DND-41 (cell line): ENCODE data around the gene WDR41.

Source experiments
- ATAC-seq: fragments of 200-7000 bp; cut with Tn5 transposase; 3 replicates; pipeline ENCODE4 v1.9.1; 2021; ENCODE audit warnings: low read depth; ENCODE audit not compliant: insufficient read depth
- DNase-seq: peaks from one replicate; pipeline ENCODE4 v3.0.0-alpha.2; 2020
- H2AFZ ChIP-seq: 2 replicates; pipeline ENCODE4 v1.6.0; 2012; ENCODE audit warnings: low read depth, low read length
- H3K27ac ChIP-seq: 2 replicates; pipeline ENCODE4 v1.5.1; 2012; ENCODE audit warnings: low read length, inconsistent platforms
- H3K27me3 ChIP-seq: fragments of 200-600 bp; sonication (generic); 2 replicates; pipeline ENCODE4 v1.6.0; 2012; ENCODE audit warnings: low read length, mild to moderate bottlenecking, inconsistent platforms; ENCODE audit not compliant: insufficient read depth, poor library complexity
- H3K36me3 ChIP-seq: 2 replicates; pipeline ENCODE4 v1.5.1; 2012; ENCODE audit warnings: low read length, inconsistent platforms; ENCODE audit not compliant: insufficient read depth
- H3K4me1 ChIP-seq: 2 replicates; pipeline ENCODE4 v1.5.1; 2012; ENCODE audit warnings: mild to moderate bottlenecking, low read length; ENCODE audit not compliant: insufficient read depth
- H3K4me2 ChIP-seq: 2 replicates; pipeline ENCODE4 v1.6.0; 2012; ENCODE audit warnings: mild to moderate bottlenecking, moderate library complexity, low read length, inconsistent platforms; ENCODE audit not compliant: insufficient read depth
- H3K4me3 ChIP-seq, 2 experiments: fragments of 200-600 bp in 1 of 2; shearing (Covaris generic) in 1 of 2; 2 replicates each; pipeline ENCODE4 v1.5.1; 2012 to 2016; ENCODE audit warnings: inconsistent platforms in 2 of 2, low read length in 2 of 2, mild to moderate bottlenecking in 2 of 2, low read depth in 1 of 2, moderate library complexity in 1 of 2
- H3K79me2 ChIP-seq: 2 replicates; pipeline ENCODE4 v1.6.0; 2012; ENCODE audit warnings: low read length, inconsistent platforms; ENCODE audit not compliant: insufficient read depth
- H3K9ac ChIP-seq: 2 replicates; pipeline ENCODE4 v1.6.0; 2012; ENCODE audit warnings: low read depth, mild to moderate bottlenecking, inconsistent platforms, low read length, moderate library complexity
- H3K9me3 ChIP-seq: 2 replicates; pipeline ENCODE4 v1.5.1; 2012; ENCODE audit warnings: low read length, moderate library complexity, mild to moderate bottlenecking, inconsistent platforms; ENCODE audit not compliant: insufficient read depth, severe bottlenecking
- H4K20me1 ChIP-seq: 2 replicates; pipeline ENCODE4 v1.6.0; 2012; ENCODE audit warnings: low read length; ENCODE audit not compliant: insufficient read depth
- CTCF ChIP-seq: IDR thresholded peaks from 2 replicates; pipeline ENCODE4 v1.5.1; 2012; ENCODE audit warnings: borderline replicate concordance, low read length, moderate library complexity, mild to moderate bottlenecking; ENCODE audit not compliant: poor library complexity, severe bottlenecking; ENCODE audit errors: extremely low read depth
- EZH2 ChIP-seq: IDR thresholded peaks from 3 replicates; pipeline ENCODE4 v1.6.1; 2012; ENCODE audit warnings: borderline replicate concordance, low read depth, mild to moderate bottlenecking, moderate library complexity, low read length, inconsistent platforms; ENCODE audit not compliant: severe bottlenecking

WDR41 gene

GRCh38 chr5:77398458-77398857 is 93.7 kb downstream of the WDR41 start:
- no peak for ATAC-seq
- no peaks in the 10 kb centered on the region for H3K79me2 ChIP-seq
- no peaks in the 10 kb centered on the region for H3K4me1 ChIP-seq

GRCh38 chr5:77397686-77398292 is 94.3 kb downstream of the WDR41 start:
- no peak for TF ChIP-seq EZH2
- no peak for TF ChIP-seq CTCF
- DNase-seq (no peak), ATAC-seq (no peak)
- no peak overlapping the region for H3K9ac ChIP-seq
- no peak overlapping the region for H2AFZ ChIP-seq
- no peaks in the 10 kb centered on the region for H3K27me3 ChIP-seq
- H3K36me3 ChIP-seq, result no peaks in the 10 kb centered on the region
- no peaks in the 10 kb centered on the region for H3K79me2 ChIP-seq
- H3K9me3 ChIP-seq, result no peaks in the 10 kb centered on the region
- no peak overlapping the region for H3K4me2 ChIP-seq
- H4K20me1 ChIP-seq, result no peaks in the 10 kb centered on the region
- H3K4me1 ChIP-seq, result no peaks in the 10 kb centered on the region
- H3K4me3 ChIP-seq, result no peak overlapping the region
- no peak overlapping the region for H3K27ac ChIP-seq

More at GRCh38 chr5:77398458-77398857, 93.7 kb downstream of the WDR41 start:
- H3K27me3 ChIP-seq, result no peaks in the 10 kb centered on the region
- H3K36me3 ChIP-seq, result no peaks in the 10 kb centered on the region
- DNase-seq, result no peak
- no peak overlapping the region for H3K4me3 ChIP-seq
- no peak overlapping the region for H3K4me2 ChIP-seq
- no peaks in the 10 kb centered on the region for H4K20me1 ChIP-seq
- no peak overlapping the region for H3K27ac ChIP-seq
- TF ChIP-seq EZH2, result no peak
- TF ChIP-seq CTCF, result no peak
- no peak overlapping the region for H2AFZ ChIP-seq
- H3K9ac ChIP-seq, result no peak overlapping the region
- no peaks in the 10 kb centered on the region for H3K9me3 ChIP-seq

- ATAC-seq (no peak), DNase-seq (no peak)
- Histone ChIP-seq H3K27me3 (no peaks in the 10 kb centered on the region), H3K4me1 (no peaks in the 10 kb centered on the region), H2AFZ (no peak overlapping the region), H4K20me1 (no peaks in the 10 kb centered on the region), H3K27ac (no peak overlapping the region), H3K36me3 (no peaks in the 10 kb centered on the region), H3K4me2 (no peak overlapping the region), H3K4me3 (no peak overlapping the region), H3K9me3 (no peaks in the 10 kb centered on the region), H3K79me2 (no peaks in the 10 kb centered on the region), H3K9ac (no peak overlapping the region)
- no peak for TF ChIP-seq CTCF
- TF ChIP-seq EZH2, result no peak
These were observed 96.1 kb downstream of the WDR41 start for GRCh38 chr5:77396017-77396416.

- H3K27ac ChIP-seq, result no peak overlapping the region
- H3K4me3 ChIP-seq, result no peak overlapping the region
- H3K9me3 ChIP-seq, result no peaks in the 10 kb centered on the region
- DNase-seq, result no peak
- H3K9ac ChIP-seq, result no peak overlapping the region
- H3K79me2 ChIP-seq, result no peaks in the 10 kb centered on the region
- H3K36me3 ChIP-seq, result no peaks in the 10 kb centered on the region
- ATAC-seq, result no peak
- TF ChIP-seq EZH2, result no peak
- TF ChIP-seq CTCF, result no peak
- H3K4me2 ChIP-seq, result no peak overlapping the region
- H4K20me1 ChIP-seq, result no peaks in the 10 kb centered on the region
- H3K4me1 ChIP-seq, result no peaks in the 10 kb centered on the region
- no peaks in the 10 kb centered on the region for H3K27me3 ChIP-seq
- no peak overlapping the region; the same call in 1 of the 2 replicates for H2AFZ ChIP-seq
These were observed 97.9 kb downstream of the WDR41 start for GRCh38 chr5:77394064-77394715.
